T-cell (primary cell): ENCODE results near the gene COL25A1. TPM values are rescaled to one million over a fixed set of nuclear protein-coding genes. Genes with fewer than 3 reads are reported as not detected.

ENCODE experiments used
- ATAC-seq, 4 experiments: fragments of 200-7000 bp in 3 of 4; fragments of 150-1000 bp in 1 of 4; cut with Tn5 transposase; replicated peaks in 1 of 4; 1 replicate in 3 of 4; 2 replicates in 1 of 4; pipeline ENCODE4 v1.10.0; 2021; ENCODE audit warnings: moderate library complexity in 3 of 4, mild to moderate bottlenecking in 2 of 4, moderate number of reproducible peaks in 1 of 4
- CTCF ChIA-PET, 2 donors: fragments of 300-600 bp; sonication (Branson Sonifier 250); formaldehyde crosslinking; loops; one replicate each; lab custom pipeline; 2022; ENCODE audit warnings: antibody characterized with exemption in 2 of 2; lab: Charles Lee
- POLR2A ChIA-PET, 2 donors: fragments of 300-600 bp; sonication (Branson Sonifier 250); formaldehyde crosslinking; loops; one replicate each; lab custom pipeline; 2022; ENCODE audit warnings: antibody characterized with exemption in 2 of 2; lab: Charles Lee
- DNase-seq, 35 experiments: peaks; one replicate each; pipeline versions ENCODE4 v3.0.0 to v3.0.0-alpha.2; 2013 to 2023
- H3K27ac ChIP-seq: one replicate; pipeline ENCODE4 v1.5.1; 2013; ENCODE audit warnings: low read length
- H3K27me3 ChIP-seq, 2 experiments: replicated peaks in 1 of 2; 1 replicate in 1 of 2; 2 replicates in 1 of 2; pipeline versions ENCODE4 v1.6.1 to v1.7.0; 2013; ENCODE audit warnings: low read length in 1 of 2, mixed read lengths in 1 of 2; ENCODE audit not compliant: control insufficient read depth in 2 of 2, insufficient read depth in 2 of 2; ENCODE audit errors: extremely low read depth in 1 of 2
- H3K36me3 ChIP-seq, 2 donors: 1 replicate in 1 of 2; 2 replicates in 1 of 2; pipeline versions ENCODE4 v1.6.1 to v1.7.0; 2013; ENCODE audit warnings: low read length in 1 of 2; ENCODE audit not compliant: control insufficient read depth in 2 of 2, insufficient read depth in 1 of 2; ENCODE audit errors: extremely low read depth in 1 of 2
- H3K4me1 ChIP-seq, 2 experiments: 1 replicate in 1 of 2; 2 replicates in 1 of 2; pipeline versions ENCODE4 v1.6.1 to v1.7.0; 2013; ENCODE audit warnings: low read length in 2 of 2, mixed read lengths in 1 of 2; ENCODE audit not compliant: insufficient read depth in 2 of 2, control insufficient read depth in 1 of 2; ENCODE audit errors: extremely low read depth in 1 of 2
- H3K4me3 ChIP-seq, 2 donors: 1 replicate in 1 of 2; 2 replicates in 1 of 2; pipeline versions ENCODE4 v1.5.1 to v1.7.0; 2013; ENCODE audit warnings: mild to moderate bottlenecking in 2 of 2, low read length in 1 of 2, moderate library complexity in 1 of 2; ENCODE audit not compliant: control insufficient read depth in 1 of 2; ENCODE audit errors: extremely low read depth in 1 of 2
- H3K9me3 ChIP-seq: 2 replicates; pipeline ENCODE4 v1.7.0; 2013
- H3K27ac Mint-ChIP-seq, 2 donors: one replicate each; pipeline ENCODE4 v1.8.0; 2020 to 2021; ENCODE audit warnings: mild to moderate bottlenecking in 2 of 2, mixed read lengths in 2 of 2
- H3K27me3 Mint-ChIP-seq, 2 donors: one replicate each; pipeline ENCODE4 v1.8.0; 2021 to 2022; ENCODE audit warnings: mixed read lengths in 2 of 2
- H3K36me3 Mint-ChIP-seq: one replicate; pipeline ENCODE4 v1.8.0; 2021; ENCODE audit warnings: mixed read lengths
- H3K4me1 Mint-ChIP-seq, 3 donors: one replicate each; pipeline ENCODE4 v1.8.0; 2020 to 2022; ENCODE audit warnings: mixed read lengths in 3 of 3, mild to moderate bottlenecking in 1 of 3
- H3K4me3 Mint-ChIP-seq, 3 donors: one replicate each; pipeline ENCODE4 v1.8.0; 2020 to 2022; ENCODE audit warnings: mild to moderate bottlenecking in 3 of 3, mixed read lengths in 3 of 3, moderate library complexity in 3 of 3
- H3K9me3 Mint-ChIP-seq, 3 donors: one replicate each; pipeline ENCODE4 v1.8.0; 2020 to 2022; ENCODE audit warnings: mixed read lengths in 3 of 3
- WGBS: methylation state at CpG from one replicate; pipeline ENCODE4 v1.1.5; 2013; ENCODE audit warnings: missing lambda C conversion rate; ENCODE audit not compliant: insufficient coverage; 5-methylcytosine and 5-hydroxymethylcytosine counted together
- total RNA-seq, 35 experiments: library from RNA in 6 of 35; stranded (reverse) in 6 of 35; fragments of 120-200 nt in 1 of 35; gene quantifications; one replicate each; pipeline versions ENCODE4 v1.2.1 to v1.2.4 and lab custom pipeline; 2013 to 2026

The COL25A1 gene
- total RNA-seq, 5 donors from 2014 or later (not counting 1 experiment from before 2014, with no cell fraction given): 0.53 to 0.56 TPM; not detected in 3

GRCh38 chr4:109131559-109131958, 170.9 kb downstream of the COL25A1 start:
- H3K27ac ChIP-seq: no peak overlapping the region
- ATAC-seq (no peak), DNase-seq (no peak)
- H3K27me3 ChIP-seq: no peaks in the 10 kb centered on the region
- no peaks in the 10 kb centered on the region for H3K9me3 ChIP-seq
- H3K4me3 ChIP-seq: no peak overlapping the region
- no peaks in the 10 kb centered on the region for H3K4me1 ChIP-seq
- Mint-ChIP-seq H3K36me3 (no peaks in the 10 kb centered on the region), H3K4me3 (no peak overlapping the region), H3K27ac (no peak overlapping the region), H3K4me1 (no peaks in the 10 kb centered on the region), H3K9me3 (no peaks in the 10 kb centered on the region), H3K27me3 (no peaks in the 10 kb centered on the region)
- WGBS: 75% methylated on average over 2 of the region's 6 CpGs
- POLR2A ChIA-PET: no interaction called here
- no peaks in the 10 kb centered on the region for H3K36me3 ChIP-seq
- CTCF ChIA-PET: no interaction called here

DNA sequence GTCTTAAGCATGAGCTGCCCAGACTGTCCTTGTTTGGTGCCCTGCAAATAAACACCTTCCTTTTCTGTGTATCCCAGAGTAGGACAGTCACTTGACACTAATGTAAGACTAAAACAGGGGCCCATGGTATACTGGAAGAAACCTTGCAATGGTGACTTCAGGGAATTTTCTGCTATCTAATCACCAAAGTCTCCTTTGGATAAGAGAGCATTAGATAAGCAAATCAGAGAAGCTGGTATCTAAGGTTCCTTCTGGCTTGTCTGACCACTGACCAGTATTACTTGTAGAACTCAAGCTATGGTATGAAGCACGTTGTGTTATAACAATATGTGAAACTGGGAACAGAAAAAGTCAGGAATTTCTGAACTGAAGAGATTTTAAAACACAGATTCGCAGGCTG, 173.9 kb downstream of the COL25A1 start:
- Histone ChIP-seq H3K27ac (no peak overlapping the region), H3K4me3 (no peak overlapping the region), H3K36me3 (no peaks in the 10 kb centered on the region), H3K4me1 (peaks cover 0 to 2% of the 10 kb centered on the region in 2 experiments), H3K27me3 (no peaks in the 10 kb centered on the region), H3K9me3 (no peaks in the 10 kb centered on the region)
- Mint-ChIP-seq H3K27me3 (peaks cover 0 to 4% of the 10 kb centered on the region in 2 donors), H3K27ac (no peak overlapping the region), H3K4me3 (no peak overlapping the region), H3K9me3 (no peaks in the 10 kb centered on the region), H3K4me1 (no peaks in the 10 kb centered on the region), H3K36me3 (no peaks in the 10 kb centered on the region)
- WGBS: 64% methylated on average over 2 of the region's 2 CpGs
- POLR2A ChIA-PET: interaction anchor here in 1 of 2 donors (0.7 kb wide), 1 partner anchor 19 kb away, joined by 4 read pairs; no protein-coding TSS in a partner anchor
- DNase-seq (no peak), ATAC-seq (no peak)
- CTCF ChIA-PET: no interaction called here

- WGBS: 60% methylated on average over 1 of the region's 2 CpGs
- peaks cover 0 to 4% of the 10 kb centered on the region in 2 donors for H3K27me3 Mint-ChIP-seq
- no peak for ATAC-seq
Measured at GRCh38 chr4:109127866-109128265, 174.6 kb downstream of the COL25A1 start.

GRCh38 chr4:109126856-109127255, 175.6 kb downstream of the COL25A1 start:
- H3K27ac Mint-ChIP-seq: no peak overlapping the region
- ChIA-PET CTCF (interaction anchor here in 1 of 2 donors (0.7 kb wide), 1 partner anchor 220 kb away, joined by 4 read pairs; no protein-coding TSS in a partner anchor), POLR2A (no interaction called here)
- no peaks in the 10 kb centered on the region for H3K4me1 Mint-ChIP-seq
- Histone ChIP-seq H3K4me3 (no peak overlapping the region), H3K4me1 (peaks cover 0 to 2% of the 10 kb centered on the region in 2 experiments), H3K27ac (no peak overlapping the region), H3K27me3 (no peaks in the 10 kb centered on the region), H3K36me3 (no peaks in the 10 kb centered on the region), H3K9me3 (no peaks in the 10 kb centered on the region)
- H3K9me3 Mint-ChIP-seq: no peaks in the 10 kb centered on the region
- no CpG with 5 or more reads among the region's 2 CpGs for WGBS
- H3K36me3 Mint-ChIP-seq: no peaks in the 10 kb centered on the region
- no peak for ATAC-seq
- H3K4me3 Mint-ChIP-seq: no peak overlapping the region
- H3K27me3 Mint-ChIP-seq: peaks cover 0 to 4% of the 10 kb centered on the region in 2 donors
- DNase-seq: no peak

More at GRCh38 chr4:109127866-109128265, 174.6 kb downstream of the COL25A1 start:
- Histone ChIP-seq H3K27me3 (no peaks in the 10 kb centered on the region), H3K9me3 (no peaks in the 10 kb centered on the region), H3K27ac (no peak overlapping the region), H3K36me3 (no peaks in the 10 kb centered on the region), H3K4me3 (no peak overlapping the region), H3K4me1 (peaks cover 0 to 2% of the 10 kb centered on the region in 2 experiments)
- Mint-ChIP-seq H3K36me3 (no peaks in the 10 kb centered on the region), H3K9me3 (no peaks in the 10 kb centered on the region), H3K27ac (no peak overlapping the region), H3K4me1 (no peaks in the 10 kb centered on the region), H3K4me3 (no peak overlapping the region)
- ChIA-PET POLR2A (interaction anchor here in 1 of 2 donors (0.7 kb wide), 1 partner anchor 18 kb away, joined by 4 read pairs; no protein-coding TSS in a partner anchor), CTCF (no interaction called here)
- no peak for DNase-seq

DNA sequence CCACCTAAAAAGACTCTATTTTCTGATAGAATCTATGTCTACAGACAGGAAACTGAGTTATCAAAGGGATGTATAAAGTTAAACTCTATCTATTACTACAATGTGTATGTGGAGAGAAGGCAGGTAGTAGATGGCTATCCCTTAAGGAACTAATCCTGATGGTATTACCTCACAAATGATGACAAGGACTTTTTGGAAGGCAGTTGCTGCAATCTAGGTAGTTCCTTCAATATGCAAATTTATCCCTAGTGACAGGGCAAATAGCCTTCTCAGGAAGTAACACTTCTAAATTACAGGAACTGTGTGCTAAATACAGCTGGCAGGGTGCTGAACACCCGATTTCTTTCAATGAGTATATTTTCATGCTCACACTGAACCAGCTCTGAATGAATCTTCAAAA, 177.4 kb downstream of the COL25A1 start:
- peaks cover 0 to 2% of the 10 kb centered on the region in 2 experiments for H3K4me1 ChIP-seq
- ChIA-PET CTCF (no interaction called here), POLR2A (no interaction called here)
- DNase-seq (no peak), ATAC-seq (no peak)
- no peaks in the 10 kb centered on the region for H3K4me1 Mint-ChIP-seq
- 0% methylated on average over 1 of the region's 1 CpG for WGBS
- H3K9me3 ChIP-seq: no peaks in the 10 kb centered on the region
- no peaks in the 10 kb centered on the region for H3K36me3 Mint-ChIP-seq
- no peaks in the 10 kb centered on the region for H3K27me3 ChIP-seq
- H3K4me3 Mint-ChIP-seq: no peak overlapping the region
- peaks cover 0 to 4% of the 10 kb centered on the region in 2 donors for H3K27me3 Mint-ChIP-seq
- H3K9me3 Mint-ChIP-seq: peaks cover 0 to under 1% (median 0%) of the 10 kb centered on the region in 3 donors
- no peak overlapping the region for H3K27ac ChIP-seq
- no peak overlapping the region for H3K4me3 ChIP-seq
- no peak overlapping the region for H3K27ac Mint-ChIP-seq
- no peaks in the 10 kb centered on the region for H3K36me3 ChIP-seq

DNA sequence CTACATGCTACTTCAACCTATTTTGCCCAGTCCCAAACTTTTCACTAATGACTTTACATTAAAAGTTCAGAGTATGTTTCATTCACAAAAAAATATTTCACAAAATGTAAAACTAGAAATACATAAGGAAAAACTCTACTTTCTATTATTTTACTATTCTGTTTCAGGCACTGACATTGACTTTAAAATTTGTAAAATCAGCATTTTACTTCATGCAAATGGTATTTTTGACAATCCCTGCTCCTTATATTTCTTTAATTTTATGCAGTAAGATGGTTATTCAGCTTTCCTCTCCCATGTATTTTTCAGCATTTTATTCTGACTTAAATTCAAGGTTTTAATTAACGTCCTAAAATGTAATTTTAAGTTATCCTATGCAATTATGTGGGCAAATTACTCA, 178.5 kb downstream of the COL25A1 start:
- H3K27me3 Mint-ChIP-seq: peaks cover 0 to 11% of the 10 kb centered on the region in 2 donors
- H3K4me1 ChIP-seq: peaks cover 0 to 2% of the 10 kb centered on the region in 2 experiments
- DNase-seq (no peak), ATAC-seq (no peak)
- no peaks in the 10 kb centered on the region for H3K4me1 Mint-ChIP-seq
- H3K4me3 ChIP-seq: no peak overlapping the region
- H3K9me3 ChIP-seq: no peaks in the 10 kb centered on the region
- H3K36me3 ChIP-seq: no peaks in the 10 kb centered on the region
- ChIA-PET POLR2A (interaction anchor here in 1 of 2 donors (0.6 kb wide), 1 partner anchor 14 kb away, joined by 3 read pairs; no protein-coding TSS in a partner anchor), CTCF (no interaction called here)
- H3K27ac ChIP-seq: no peak overlapping the region
- H3K9me3 Mint-ChIP-seq: peaks cover 0 to 7% (median 3%) of the 10 kb centered on the region in 3 donors
- H3K4me3 Mint-ChIP-seq: no peak overlapping the region
- no CpG with 5 or more reads among the region's 1 CpG for WGBS
- H3K36me3 Mint-ChIP-seq: no peaks in the 10 kb centered on the region
- H3K27me3 ChIP-seq: no peaks in the 10 kb centered on the region
- H3K27ac Mint-ChIP-seq: no peak overlapping the region
